ENCODE data around the gene DBX1.

DNA sequence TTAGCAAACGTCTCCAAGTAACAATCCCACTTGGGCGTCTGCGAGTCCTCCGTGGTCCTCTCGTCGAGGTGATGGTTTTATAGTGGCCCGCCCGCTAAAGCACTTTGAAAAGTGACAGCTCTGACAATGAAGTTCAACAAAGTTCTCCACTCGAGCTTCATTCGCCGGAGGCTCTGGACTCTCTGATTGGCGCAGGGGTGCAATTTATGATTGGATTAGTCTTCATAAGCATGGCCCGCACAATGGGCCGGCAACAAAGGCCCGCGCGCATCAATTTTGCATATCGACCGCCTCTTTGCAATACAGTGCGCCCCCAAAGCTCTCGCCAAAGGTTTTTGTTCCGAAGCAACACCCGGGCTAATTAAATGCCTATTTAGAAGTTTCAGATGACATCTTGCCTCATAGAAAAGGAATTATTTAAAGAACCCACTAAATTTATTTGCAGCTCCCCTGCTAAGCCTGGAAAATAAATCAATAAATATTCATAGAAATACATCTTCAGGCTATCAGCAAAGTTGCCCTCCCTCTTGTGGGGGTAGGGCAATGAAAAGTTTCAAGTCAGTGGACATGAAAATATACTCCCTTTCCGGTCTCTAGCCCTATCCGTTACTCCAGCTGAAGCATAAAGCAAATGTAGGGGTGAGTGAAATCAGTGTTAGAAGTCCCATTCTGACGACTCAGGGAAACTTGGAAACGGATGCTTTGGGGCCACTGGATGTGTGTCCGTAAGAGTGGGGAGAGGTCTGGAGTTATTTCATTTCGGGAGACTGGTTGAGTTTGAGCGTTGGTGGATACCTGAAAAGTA is at the start of gene DBX1:
- TF ChIP-seq, protein P1, sequence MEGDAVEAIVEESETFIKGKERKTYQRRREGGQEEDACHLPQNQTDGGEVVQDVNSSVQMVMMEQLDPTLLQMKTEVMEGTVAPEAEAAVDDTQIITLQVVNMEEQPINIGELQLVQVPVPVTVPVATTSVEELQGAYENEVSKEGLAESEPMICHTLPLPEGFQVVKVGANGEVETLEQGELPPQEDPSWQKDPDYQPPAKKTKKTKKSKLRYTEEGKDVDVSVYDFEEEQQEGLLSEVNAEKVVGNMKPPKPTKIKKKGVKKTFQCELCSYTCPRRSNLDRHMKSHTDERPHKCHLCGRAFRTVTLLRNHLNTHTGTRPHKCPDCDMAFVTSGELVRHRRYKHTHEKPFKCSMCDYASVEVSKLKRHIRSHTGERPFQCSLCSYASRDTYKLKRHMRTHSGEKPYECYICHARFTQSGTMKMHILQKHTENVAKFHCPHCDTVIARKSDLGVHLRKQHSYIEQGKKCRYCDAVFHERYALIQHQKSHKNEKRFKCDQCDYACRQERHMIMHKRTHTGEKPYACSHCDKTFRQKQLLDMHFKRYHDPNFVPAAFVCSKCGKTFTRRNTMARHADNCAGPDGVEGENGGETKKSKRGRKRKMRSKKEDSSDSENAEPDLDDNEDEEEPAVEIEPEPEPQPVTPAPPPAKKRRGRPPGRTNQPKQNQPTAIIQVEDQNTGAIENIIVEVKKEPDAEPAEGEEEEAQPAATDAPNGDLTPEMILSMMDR (IDR thresholded peaks at IDR 0.05), result no peak
- no peak for TF ChIP-seq POLR2A (IDR thresholded peaks at IDR 0.05)

Measured in testis (tissue), 2 donors.